Colonic mucosa (tissue), 4 donors: ENCODE results near the gene POP7. TPM values are rescaled to one million over a fixed set of nuclear protein-coding genes. Genes with fewer than 3 reads are reported as not detected.

Source experiments
- DNase-seq: peaks from one replicate; pipeline ENCODE4 v3.0.0-alpha.2; 2020
- H3K27ac ChIP-seq: fragments of 200-600 bp; one replicate; pipeline ENCODE4 v1.8.0; 2021
- H3K27me3 ChIP-seq: fragments of 200-600 bp; one replicate; pipeline ENCODE4 v1.8.0; 2021
- H3K36me3 ChIP-seq: fragments of 200-600 bp; one replicate; pipeline ENCODE4 v1.8.0; 2021
- H3K4me1 ChIP-seq: fragments of 200-600 bp; one replicate; pipeline ENCODE4 v1.8.0; 2021; ENCODE audit warnings: mild to moderate bottlenecking
- H3K4me3 ChIP-seq: fragments of 200-600 bp; one replicate; pipeline ENCODE4 v1.8.0; 2021
- H3K9ac ChIP-seq, 2 donors: one replicate each; pipeline ENCODE4 v1.7.0; 2013; ENCODE audit warnings: control low read depth in 2 of 2, low read depth in 2 of 2, low read length in 2 of 2
- H3K9me3 ChIP-seq: fragments of 200-600 bp; one replicate; pipeline ENCODE4 v1.8.0; 2021
- CTCF ChIP-seq: fragments of 200-600 bp; IDR thresholded peaks from one replicate; pipeline ENCODE4 v1.8.0; 2022; ENCODE audit warnings: antibody characterized with exemption, mild to moderate bottlenecking
- intact Hi-C: fragments of 100-400 bp; cut with DNase I; formaldehyde crosslinking; loops from one replicate; pipeline ENCODE4 v1.14.1; 2022
- total RNA-seq, 2 donors: library from RNA; stranded (reverse); fragmentation: NEBNext Ultra II Directional in 1 of 2; extraction: Animal tissue kit (Norgen Biotek cat#: 25700) in 1 of 2; gene quantifications; one replicate each; pipeline ENCODE4 v1.2.1, GENCODE V29; 2021
- donor health status: healthy.
- donor health status: DM: no; HTN: no; CAD: no.
- donor health status: DM: no; HTN: no; CAD: no.

The POP7 gene
- total RNA-seq, 2 donors from 2014 or later, result 28.8 to 43.4 TPM

- intact Hi-C loops, result no loop called here
- no peak overlapping the region for H3K4me3 ChIP-seq
- no peak for DNase-seq
- H3K9me3 ChIP-seq, result no peaks in the 10 kb centered on the region
- no peak overlapping the region for H3K9ac ChIP-seq
- no peak overlapping the region for H3K27ac ChIP-seq
- H3K27me3 ChIP-seq, result no peaks in the 10 kb centered on the region
- TF ChIP-seq CTCF, result no peak
- H3K4me1 ChIP-seq, result no peaks in the 10 kb centered on the region
- peaks cover 19% of the 10 kb centered on the region for H3K36me3 ChIP-seq
These were observed 21.3 kb upstream of the POP7 start for GRCh38 chr7:100684534-100685042.

GRCh38 chr7:100685049-100685605 lies 20.8 kb upstream of the POP7 start:
- Histone ChIP-seq H3K4me3 (no peak overlapping the region), H3K27ac (no peak overlapping the region), H3K36me3 (peaks cover 19% of the 10 kb centered on the region), H3K9me3 (no peaks in the 10 kb centered on the region), H3K9ac (no peak overlapping the region), H3K27me3 (no peaks in the 10 kb centered on the region), H3K4me1 (no peaks in the 10 kb centered on the region)
- intact Hi-C loops, result no loop called here
- no peak for TF ChIP-seq CTCF
- DNase-seq, result no peak

- Histone ChIP-seq H3K9ac (no peak overlapping the region), H3K4me1 (no peaks in the 10 kb centered on the region), H3K36me3 (peaks cover 19% of the 10 kb centered on the region), H3K27ac (no peak overlapping the region), H3K27me3 (no peaks in the 10 kb centered on the region), H3K4me3 (no peak overlapping the region), H3K9me3 (no peaks in the 10 kb centered on the region)
- intact Hi-C loops, result no loop called here
- no peak for DNase-seq
- no peak for TF ChIP-seq CTCF
These were observed 20.2 kb upstream of the POP7 start for GRCh38 chr7:100685631-100686145.

- Histone ChIP-seq H3K4me3 (no peak overlapping the region), H3K9me3 (no peaks in the 10 kb centered on the region), H3K36me3 (peaks cover 19% of the 10 kb centered on the region), H3K9ac (no peak overlapping the region), H3K4me1 (peaks cover 1% of the 10 kb centered on the region), H3K27me3 (no peaks in the 10 kb centered on the region), H3K27ac (no peak overlapping the region)
- intact Hi-C loops, result no loop called here
- TF ChIP-seq CTCF, result no peak
- DNase-seq, result no peak
These were observed 19.6 kb upstream of the POP7 start for GRCh38 chr7:100686201-100686821.

- no peak for TF ChIP-seq CTCF
- no peak overlapping the region for H3K27ac ChIP-seq
- intact Hi-C loops, result no loop called here
- H3K9me3 ChIP-seq, result no peaks in the 10 kb centered on the region
- no peak for DNase-seq
- H3K36me3 ChIP-seq, result peaks cover 19% of the 10 kb centered on the region
- no peaks in the 10 kb centered on the region for H3K27me3 ChIP-seq
- no peak overlapping the region for H3K9ac ChIP-seq
- H3K4me3 ChIP-seq, result no peak overlapping the region
- H3K4me1 ChIP-seq, result peaks cover 6% of the 10 kb centered on the region
These were observed 19.1 kb upstream of the POP7 start for GRCh38 chr7:100686822-100687211.
